ENCODE data around the gene PROP1.

DNA sequence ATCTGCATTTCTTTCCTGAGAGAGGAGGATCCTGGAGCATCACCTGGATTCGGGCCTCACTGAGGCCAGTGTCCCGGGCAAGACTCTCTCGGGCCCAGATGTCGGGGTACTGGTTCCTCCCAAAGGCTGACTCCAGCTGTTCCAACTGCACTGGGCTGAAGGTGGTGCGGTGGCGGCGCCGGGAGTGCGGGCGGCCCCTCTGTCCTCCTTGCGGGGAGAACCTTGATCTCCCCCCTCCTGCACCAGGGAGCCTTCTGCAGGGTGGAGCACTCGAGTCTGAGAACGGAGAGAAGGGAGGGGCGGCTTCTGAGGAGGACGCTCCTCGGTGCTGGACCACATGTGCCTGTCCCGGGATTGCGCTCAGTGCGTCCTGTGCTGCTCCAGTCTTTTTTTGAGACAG lies 2.0 kb downstream of the PROP1 start:
- TF ChIP-seq CTCF (IDR thresholded peaks at IDR 0.05), result no peak
- no peak for TF ChIP-seq POLR2A (IDR thresholded peaks at IDR 0.05)
